Measurements from ENCODE around the gene DDX56. TPM values are rescaled to one million over a fixed set of nuclear protein-coding genes. Genes with fewer than 3 reads are reported as not detected.
A peak's percentile ranks its signal among the peaks of the same experiment; 100 is the strongest.

Gene DDX56
- total RNA-seq, 1 experiment from 2014 or later, result 147 TPM

GRCh38 chr7:44615149-44615611 lies 41.5 kb upstream of the DDX56 start:
- Histone ChIP-seq H3K9me3 (ENCODE audit: control insufficient read depth, insufficient read depth, low read depth, low read length) (no peaks in the 10 kb centered on the region), H3K36me3 (ENCODE audit: control insufficient read depth, insufficient read depth, low read length) (no peaks in the 10 kb centered on the region), H3K4me1 (ENCODE audit: control insufficient read depth, insufficient read depth, low read length) (peaks cover 36% of the 10 kb centered on the region), H3K27ac (ENCODE audit: low read length) (no peak overlapping the region), H3K4me3 (ENCODE audit: low read depth in 2 of 2, low read length in 2 of 2) (no peak overlapping the region), H3K27me3 (ENCODE audit: control insufficient read depth, insufficient read depth, low read length) (no peaks in the 10 kb centered on the region)
- CTCF ChIA-PET, result no interaction called here
- no peak for TF ChIP-seq TCF7L2 (IDR thresholded peaks at IDR 0.05; ENCODE audit: low read depth, low read length)
- DNase-seq (ENCODE audit: low read depth, low spot score) (no peak), ATAC-seq (peak; percentile 40; the same call in 1 of the 2 replicates)
- in situ Hi-C loops (cut with HindIII; ENCODE audit: low pct_unique_long_range_greater_than_20kb, low sequenced_read_pairs), result no loop called here
- intact Hi-C loops (cut with micrococcal nuclease; ENCODE audit: unreplicated experiment), result no loop called here
- POLR2A ChIA-PET, result no interaction called here
- no TSS peak for BruUV-seq (replicated peaks)

GRCh38 chr7:44609829-44610228 lies 36.1 kb upstream of the DDX56 start:
- in situ Hi-C loops (cut with HindIII; ENCODE audit: low pct_unique_long_range_greater_than_20kb, low sequenced_read_pairs), result no loop called here
- no peak for TF ChIP-seq REST (IDR thresholded peaks at IDR 0.05; ENCODE audit: insufficient read depth in 1 of 2, low read depth in 2 of 2, low read length in 1 of 2)
- intact Hi-C loops (cut with micrococcal nuclease; ENCODE audit: unreplicated experiment), result no loop called here
- Histone ChIP-seq H3K36me3 (ENCODE audit: control insufficient read depth, insufficient read depth, low read length) (no peaks in the 10 kb centered on the region), H3K4me1 (ENCODE audit: control insufficient read depth, insufficient read depth, low read length) (peaks cover 8% of the 10 kb centered on the region), H3K4me3 (ENCODE audit: low read depth in 2 of 2, low read length in 2 of 2) (no peak overlapping the region), H3K27ac (ENCODE audit: low read length) (no peak overlapping the region), H3K27me3 (ENCODE audit: control insufficient read depth, insufficient read depth, low read length) (no peaks in the 10 kb centered on the region), H3K9me3 (ENCODE audit: control insufficient read depth, insufficient read depth, low read depth, low read length) (no peaks in the 10 kb centered on the region)
- BruUV-seq (replicated peaks), result no TSS peak
- DNase-seq (ENCODE audit: low read depth, low spot score) (no peak), ATAC-seq (no peak)
- ChIA-PET POLR2A (interaction anchor here (0.6 kb wide), 1 partner anchor 190 kb away, joined by 3 read pairs; no protein-coding TSS in a partner anchor), CTCF (no interaction called here)

GRCh38 chr7:44608916-44609648 lies 35.4 kb upstream of the DDX56 start:
- POLR2A ChIA-PET, result interaction anchor here (0.6 kb wide), 1 partner anchor 191 kb away, joined by 3 read pairs; no protein-coding TSS in a partner anchor
- no peaks in the 10 kb centered on the region for H3K27me3 ChIP-seq (ENCODE audit: control insufficient read depth, insufficient read depth, low read length)
- no peak for DNase-seq (ENCODE audit: low read depth, low spot score)
- H3K4me3 ChIP-seq (ENCODE audit: low read depth in 2 of 2, low read length in 2 of 2), result no peak overlapping the region
- BruUV-seq (replicated peaks), result no TSS peak
- ATAC-seq, result no peak
- CTCF ChIA-PET, result no interaction called here
- TF ChIP-seq CTCF (IDR thresholded peaks at IDR 0.05) (no peak), POLR2AphosphoS5 (IDR thresholded peaks at IDR 0.05; ENCODE audit: low read depth, low read length) (no peak), TCF7L2 (IDR thresholded peaks at IDR 0.05; ENCODE audit: low read depth, low read length) (no peak), REST (IDR thresholded peaks at IDR 0.05; ENCODE audit: insufficient read depth in 1 of 2, low read depth in 2 of 2, low read length in 1 of 2) (no peak), SIN3A (IDR thresholded peaks at IDR 0.05; ENCODE audit: borderline replicate concordance, insufficient read depth, low read depth, low read length) (no peak)
- 0 out of 2 replicates have a peak overlapping the region, but pooled peaks have one; percentile 12 for H3K27ac ChIP-seq (ENCODE audit: low read length)
- no peaks in the 10 kb centered on the region for H3K9me3 ChIP-seq (ENCODE audit: control insufficient read depth, insufficient read depth, low read depth, low read length)
- in situ Hi-C loops (cut with HindIII; ENCODE audit: low pct_unique_long_range_greater_than_20kb, low sequenced_read_pairs) (no loop called here), intact Hi-C loops (cut with micrococcal nuclease; ENCODE audit: unreplicated experiment) (no loop called here)
- peaks cover 8% of the 10 kb centered on the region; the same call in 1 of the 2 replicates for H3K4me1 ChIP-seq (ENCODE audit: control insufficient read depth, insufficient read depth, low read length)
- no peaks in the 10 kb centered on the region for H3K36me3 ChIP-seq (ENCODE audit: control insufficient read depth, insufficient read depth, low read length)
